Kasumi-1 (cell line): Measurements from ENCODE around the gene NINL.

ENCODE experiments used
- DNase-seq, 2 experiments: peaks; one replicate each; lab custom pipeline; 2025; lab: John Stamatoyannopoulos, UW

Gene NINL

GRCh38 chr20:25407311-25408169 lies 177.8 kb downstream of the NINL start, which contains the start of gene GINS1:
Gene GINS1 (plus strand): TSS chr20:25407673. CDS start chr20:25407821, 148 bp downstream.
- peak; percentile 90 to 91 for DNase-seq
